Endometrial microvascular endothelial cells (primary cell): Measurements from ENCODE around the gene CALCB. TPM values are rescaled to one million over a fixed set of nuclear protein-coding genes. Genes with fewer than 3 reads are reported as not detected.
"Not testable (repeated sequence)": the region's sequence is repeated elsewhere in the genome, so short reads cannot be mapped to it uniquely, and the experiment has no call there.

Experiments
- in situ Hi-C: cut with HindIII; loops from 2 replicates; pipeline ENCODE4 v1.10.0; 2017; ENCODE audit warnings: low sequenced_read_pairs, low pct_unique_long_range_greater_than_20kb; ENCODE audit errors: inconsistent ontology term
- total RNA-seq: library from RNA; depleted of rRNA; stranded (reverse); fragments of >200 nt; gene quantifications from one replicate; pipeline ENCODE4 v1.2.3, GENCODE V29; 2015; ENCODE audit errors: inconsistent ontology term

CALCB gene, protein sequence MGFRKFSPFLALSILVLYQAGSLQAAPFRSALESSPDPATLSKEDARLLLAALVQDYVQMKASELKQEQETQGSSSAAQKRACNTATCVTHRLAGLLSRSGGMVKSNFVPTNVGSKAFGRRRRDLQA
- total RNA-seq = not detected

DNA sequence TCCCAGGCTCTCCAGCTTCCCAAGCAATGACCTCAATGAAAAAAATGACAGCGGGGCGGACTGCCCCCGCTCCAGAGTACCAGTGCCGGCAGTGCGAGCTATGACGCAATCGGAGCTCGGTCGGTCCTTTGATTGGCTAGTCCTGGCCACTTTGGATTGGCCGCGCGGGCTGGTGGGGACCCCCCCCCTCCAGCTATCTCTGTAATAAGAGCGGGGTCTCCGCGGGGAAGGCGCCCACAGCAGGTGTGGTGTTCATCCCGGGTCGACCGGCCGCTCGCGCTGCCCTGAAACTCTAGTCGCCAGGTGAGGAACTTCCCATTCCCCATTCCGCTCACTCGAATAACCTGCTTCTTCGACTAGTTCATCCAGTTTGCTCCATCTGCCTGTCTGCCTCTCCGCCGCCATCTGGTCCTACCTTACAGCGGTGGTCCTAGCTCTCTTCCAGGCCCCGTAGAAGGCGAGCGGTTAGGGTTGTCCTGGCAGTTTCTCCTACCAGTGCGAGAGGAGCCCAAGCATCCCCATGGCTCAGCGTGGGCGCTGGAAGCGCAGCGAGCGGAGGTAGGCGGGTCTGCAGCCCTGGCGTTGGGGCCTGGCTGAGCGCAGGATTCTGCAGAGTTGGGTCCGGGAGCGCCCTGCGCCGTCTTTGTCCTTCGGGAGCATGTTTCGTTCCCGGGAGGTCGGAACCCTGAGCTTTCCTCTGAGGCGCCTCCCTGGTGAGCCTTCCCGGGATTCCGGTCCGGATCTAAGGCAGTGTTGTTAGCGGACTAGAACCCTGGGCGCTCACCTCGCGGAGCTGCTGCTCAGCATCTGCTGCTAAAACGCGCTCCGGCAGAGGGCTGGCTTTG lies at the start of gene CALCB:
TSS of gene CALCB (plus strand) at position 233 of the 845 bp plus-strand sequence. CDS start 1,126 bp downstream, outside the sequence.
- in situ Hi-C loops = no loop called here

DNA sequence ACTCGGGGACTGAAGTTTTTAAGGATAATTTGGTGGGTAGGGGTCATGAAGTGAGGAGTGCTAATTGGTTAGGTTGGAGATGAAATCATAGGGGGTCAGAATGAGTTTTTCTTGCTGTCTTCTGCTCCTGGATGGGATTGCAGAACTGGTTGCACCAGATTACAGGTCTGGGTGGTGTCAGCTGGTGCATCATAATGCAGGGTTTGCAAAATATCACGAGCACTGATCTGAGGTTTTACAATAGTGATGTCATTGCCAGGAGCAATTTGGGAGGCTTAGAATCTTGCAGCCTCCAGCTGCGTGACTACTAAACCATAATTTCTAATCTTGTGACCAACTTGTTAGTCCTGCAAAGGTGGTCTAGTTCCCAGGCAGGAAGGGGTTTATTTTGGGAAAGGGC lies 46.4 kb upstream of the CALCB start:
- in situ Hi-C loops = no loop called here

DNA sequence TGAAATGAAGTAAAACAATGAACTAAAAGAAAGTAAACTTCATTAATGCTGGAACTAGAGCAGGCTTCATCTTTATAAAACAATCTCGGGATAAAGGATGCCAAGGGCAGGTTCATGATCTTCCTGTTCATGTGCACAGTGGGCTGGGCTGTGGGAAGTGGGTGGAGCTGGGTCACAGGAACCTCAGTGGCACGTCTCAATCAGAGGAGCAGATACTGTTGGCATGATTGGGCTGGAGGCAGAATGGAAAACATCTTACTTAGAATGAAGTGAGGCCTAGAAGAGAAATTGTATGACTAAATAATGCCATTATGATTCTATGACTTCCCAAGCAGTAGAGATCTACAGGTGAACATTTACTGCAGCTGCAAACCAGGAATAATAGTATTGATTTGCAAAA lies 45.4 kb upstream of the CALCB start:
- in situ Hi-C loops = no loop called here

DNA sequence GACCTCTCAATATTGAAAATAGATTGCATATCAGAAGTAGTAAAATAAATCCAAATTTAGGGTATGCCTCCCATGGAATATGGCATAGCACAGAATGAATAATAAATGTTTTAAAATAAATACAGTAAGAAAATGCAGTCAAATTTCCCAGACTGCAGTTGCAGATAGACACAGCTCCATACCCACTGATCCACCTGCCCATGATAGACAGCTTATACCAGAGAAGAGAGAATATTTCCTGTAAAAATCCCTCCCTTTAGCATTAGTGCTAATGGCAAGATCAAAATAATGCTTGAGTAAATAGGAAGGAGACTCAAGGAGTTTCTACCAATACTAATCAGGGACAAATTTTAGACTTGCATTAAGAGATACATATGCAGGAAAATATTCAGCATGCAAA lies 45.0 kb upstream of the CALCB start:
- in situ Hi-C loops = no loop called here

DNA sequence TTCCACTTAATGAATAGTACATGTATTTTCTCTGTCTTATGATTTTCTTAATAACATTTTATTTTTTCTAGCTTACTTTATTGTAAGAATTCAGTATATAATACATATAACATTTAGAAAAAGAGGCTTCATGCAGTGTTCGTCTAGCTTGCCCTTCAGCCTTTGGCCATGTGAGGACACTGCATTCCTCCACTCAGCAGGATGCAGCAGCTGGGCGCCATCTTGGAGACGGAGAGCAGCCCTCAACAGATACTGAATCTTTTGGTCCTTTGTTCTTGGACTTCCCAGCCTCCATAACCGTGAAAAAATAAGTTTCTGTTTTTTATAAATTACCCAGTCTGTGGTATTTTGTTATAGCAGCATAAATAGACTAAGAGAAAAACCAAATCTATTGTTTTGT lies 41.4 kb upstream of the CALCB start:
- in situ Hi-C loops = not testable (repeated sequence)

DNA sequence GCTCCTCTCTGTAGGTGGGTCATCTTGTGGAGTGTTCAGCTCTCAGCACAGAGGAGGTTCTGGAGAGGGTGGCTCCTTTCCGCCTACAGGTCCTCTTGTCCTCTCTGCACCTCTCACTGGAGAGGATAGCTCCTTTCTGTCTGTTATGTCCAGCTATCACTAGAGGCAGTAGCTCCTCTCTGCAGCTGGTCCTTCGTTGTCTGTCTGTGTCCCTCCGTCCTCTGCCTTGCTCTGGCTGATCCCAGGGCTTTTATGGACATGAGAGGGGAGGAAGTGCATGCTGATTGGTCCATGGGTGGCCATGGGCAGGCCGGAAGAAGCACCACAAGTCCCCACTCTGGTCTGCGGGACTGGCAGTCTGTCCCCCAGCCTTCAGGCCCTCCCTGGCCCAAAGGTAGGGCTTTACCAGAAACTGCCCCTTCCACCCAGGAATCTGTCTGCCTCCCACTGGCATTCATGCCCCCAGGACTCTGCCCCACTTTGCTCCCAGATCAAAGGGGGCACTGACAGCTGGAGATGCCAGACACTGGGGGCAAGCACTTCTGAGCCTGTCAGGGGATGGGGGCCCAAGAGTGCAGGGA lies 38.6 kb upstream of the CALCB start:
- in situ Hi-C loops = no loop called here

DNA sequence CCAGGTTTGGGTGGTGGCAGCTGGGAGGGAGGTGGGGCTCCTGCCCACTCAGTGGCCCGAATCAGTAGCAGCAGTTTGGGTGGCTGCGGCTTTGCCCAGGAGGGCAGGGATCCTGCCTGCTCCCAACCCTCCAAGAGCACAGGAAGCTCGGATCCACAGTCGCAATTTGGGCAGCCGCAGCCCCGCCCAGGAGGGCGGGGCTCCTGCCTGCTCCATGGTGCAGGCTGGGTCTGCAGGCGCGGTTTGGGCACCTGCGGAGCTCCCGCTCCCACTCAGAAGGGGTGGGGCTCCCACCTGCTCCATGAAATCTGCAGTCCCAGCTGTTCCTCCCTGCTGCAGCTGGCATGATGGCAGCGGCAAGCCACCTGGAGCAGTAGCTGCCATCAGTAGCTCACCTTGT lies 38.1 kb upstream of the CALCB start:
- in situ Hi-C loops = no loop called here

DNA sequence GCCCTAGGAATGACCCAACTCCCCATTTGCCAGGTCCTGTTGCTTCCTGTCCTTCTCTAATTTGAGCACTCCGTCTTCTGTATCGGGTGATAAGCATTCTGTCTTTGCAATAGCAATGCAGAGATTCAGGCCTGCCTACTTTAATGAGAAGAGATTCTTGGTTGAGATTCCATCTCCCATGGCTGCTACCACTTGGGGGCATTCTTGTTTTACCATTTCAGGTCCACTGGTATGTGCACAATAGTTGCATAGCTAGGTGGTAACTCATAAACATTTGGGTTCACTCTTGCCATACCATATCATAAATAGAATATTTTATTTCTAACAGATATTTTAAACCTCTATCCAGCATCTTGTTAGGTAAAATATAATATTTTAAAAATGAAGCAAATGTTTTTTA lies 34.4 kb upstream of the CALCB start:
- in situ Hi-C loops = no loop called here

DNA sequence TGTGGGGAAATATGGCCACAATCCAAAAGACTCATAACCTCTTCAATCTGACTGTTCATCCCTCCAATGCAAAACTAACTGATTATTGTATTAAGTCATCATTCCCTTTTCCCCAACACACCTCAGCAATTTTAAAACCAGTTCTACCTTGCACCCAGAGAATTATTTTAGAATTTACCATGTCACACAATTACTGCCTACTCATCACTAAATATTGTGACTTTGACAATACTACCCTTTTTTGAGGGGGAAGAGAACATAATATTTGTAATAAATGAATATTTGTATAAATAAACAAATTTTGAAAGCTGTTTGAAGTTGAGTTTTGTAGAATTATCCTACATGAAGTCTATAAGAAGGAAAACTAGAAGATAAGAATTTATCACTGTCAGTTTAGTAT lies 28.2 kb upstream of the CALCB start:
- in situ Hi-C loops = no loop called here

DNA sequence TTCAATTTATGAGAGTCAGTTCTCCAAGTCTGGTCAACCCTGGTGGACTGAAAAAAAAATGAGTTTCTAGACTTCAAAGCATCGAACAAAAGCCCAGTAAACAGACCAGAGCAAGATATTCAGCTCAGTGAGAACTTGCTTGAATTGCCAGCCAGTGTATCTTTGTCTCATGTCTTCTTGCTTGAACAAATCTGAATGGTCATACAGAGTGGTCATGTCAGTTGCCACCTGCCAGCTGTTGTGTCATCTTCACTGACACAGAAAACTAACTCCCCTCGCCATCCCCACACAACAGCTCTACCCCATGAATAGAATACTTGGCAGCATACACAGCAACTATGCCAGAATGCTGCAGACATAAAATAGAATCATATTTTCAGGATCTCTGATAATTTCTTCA lies 27.5 kb upstream of the CALCB start:
- in situ Hi-C loops = no loop called here

DNA sequence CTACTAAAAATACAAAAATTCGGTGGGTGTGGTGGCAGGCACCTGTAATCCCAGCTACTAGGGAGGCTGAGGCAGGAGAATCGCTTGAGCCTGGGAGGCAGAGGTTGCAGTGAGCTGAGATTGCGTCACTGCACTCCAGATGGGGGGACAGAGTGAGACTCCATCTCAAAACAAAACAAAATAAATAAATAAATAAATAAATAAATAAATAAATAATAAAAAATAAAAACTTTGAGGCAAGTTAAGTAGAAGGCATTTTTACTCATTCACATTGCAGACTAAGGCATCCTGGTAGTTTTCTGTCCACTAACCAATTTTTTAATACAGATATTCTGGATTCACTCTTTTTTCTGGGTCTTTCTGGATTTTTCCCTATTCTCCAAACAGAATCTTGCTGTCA lies 26.7 kb upstream of the CALCB start:
- in situ Hi-C loops = not testable (repeated sequence)

DNA sequence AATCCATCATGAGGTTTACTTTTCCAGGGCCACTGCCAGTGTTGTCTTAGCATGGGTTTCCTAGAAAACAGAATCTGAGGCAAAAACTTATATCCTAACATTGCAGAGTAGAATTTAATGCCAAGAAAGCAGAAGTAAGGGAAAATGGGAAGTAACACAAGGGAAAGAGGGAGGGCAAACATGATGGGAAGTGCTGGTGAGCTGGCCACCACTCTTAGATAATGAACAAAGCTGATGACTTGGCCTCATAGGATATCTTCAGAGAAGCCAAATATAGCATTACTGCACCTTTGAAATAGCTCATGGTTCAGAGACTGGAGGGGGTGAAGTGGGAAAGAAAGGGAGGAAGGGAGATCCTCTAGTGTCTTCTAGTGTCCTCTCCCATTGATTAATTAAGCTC lies 24.8 kb upstream of the CALCB start:
- in situ Hi-C loops = no loop called here

DNA sequence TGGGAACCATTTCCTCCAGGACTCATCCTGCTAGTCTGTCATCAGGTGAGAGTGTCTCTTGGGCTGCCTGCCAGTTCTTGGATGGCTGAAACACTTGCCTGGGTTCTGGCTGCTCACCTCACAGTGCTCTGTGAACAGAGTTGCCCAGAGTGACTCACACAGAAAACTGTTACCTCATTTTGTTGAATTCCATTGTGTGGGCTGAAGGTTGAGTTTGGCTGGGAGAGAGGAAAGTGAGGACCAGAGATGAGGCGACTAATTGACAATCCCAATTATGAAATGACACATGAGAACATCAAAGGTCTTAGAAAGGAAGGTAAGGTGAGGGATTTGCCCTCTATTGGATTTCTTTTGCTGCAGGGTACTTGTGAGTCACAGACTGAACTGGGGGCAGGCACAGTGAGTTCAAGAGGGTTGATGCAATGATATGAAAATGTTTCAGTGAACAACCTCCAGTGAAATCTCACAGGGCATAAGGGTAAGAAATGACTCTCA lies 20.2 kb upstream of the CALCB start:
- in situ Hi-C loops = no loop called here

DNA sequence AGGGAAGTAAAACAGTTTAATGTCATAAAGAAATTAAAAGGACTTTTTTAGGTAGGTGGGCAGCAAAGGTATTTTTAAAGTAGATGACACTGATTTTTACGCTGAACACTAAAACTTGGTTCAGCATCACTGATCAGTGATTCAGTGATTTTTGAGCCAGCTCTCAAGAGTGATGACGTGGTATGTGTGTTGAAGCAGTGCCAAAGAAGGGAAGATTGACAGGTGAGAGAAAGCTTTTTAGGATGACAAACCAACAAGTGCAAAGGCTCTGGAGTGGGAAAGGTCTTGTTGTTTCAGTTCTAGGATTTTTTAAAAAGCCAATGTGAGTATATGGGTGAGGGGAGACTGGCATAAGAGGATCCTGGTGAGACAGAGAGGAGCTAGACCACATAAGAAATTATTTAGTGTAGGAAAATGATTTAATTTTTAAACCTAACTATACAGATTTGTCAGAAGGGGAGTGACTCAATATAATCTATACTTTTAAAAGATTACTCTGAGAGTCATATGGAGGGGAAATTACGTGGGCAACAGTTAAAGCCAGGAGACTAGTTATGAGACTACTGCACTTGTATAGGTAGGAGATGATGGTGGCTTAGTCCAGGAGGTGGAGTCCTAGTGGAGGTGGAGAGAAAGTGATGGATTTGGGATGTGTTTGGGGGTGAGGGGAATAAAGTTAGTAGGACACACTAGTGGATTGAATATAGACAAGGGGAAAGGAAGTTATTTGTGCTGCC lies 17.6 kb upstream of the CALCB start:
- in situ Hi-C loops = no loop called here

DNA sequence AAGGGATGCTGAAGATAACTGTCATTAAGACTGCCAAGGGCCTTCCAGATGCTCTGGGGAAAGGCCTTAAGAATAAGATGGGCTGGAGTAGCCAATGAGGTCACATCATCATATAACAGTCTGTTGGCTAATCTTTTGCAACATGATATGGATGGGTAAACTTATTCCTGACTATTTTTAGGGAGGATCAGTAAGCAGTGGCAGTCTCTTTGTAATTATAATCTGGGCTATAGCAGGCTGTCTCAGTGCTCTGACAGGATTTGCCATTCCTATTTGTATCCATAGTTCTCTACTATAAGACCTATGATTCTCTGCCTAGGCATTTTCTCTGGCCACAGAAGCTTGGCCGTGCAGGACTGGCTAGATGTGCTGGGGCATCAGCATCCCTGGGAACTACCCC lies 16.1 kb upstream of the CALCB start:
- in situ Hi-C loops = no loop called here

DNA sequence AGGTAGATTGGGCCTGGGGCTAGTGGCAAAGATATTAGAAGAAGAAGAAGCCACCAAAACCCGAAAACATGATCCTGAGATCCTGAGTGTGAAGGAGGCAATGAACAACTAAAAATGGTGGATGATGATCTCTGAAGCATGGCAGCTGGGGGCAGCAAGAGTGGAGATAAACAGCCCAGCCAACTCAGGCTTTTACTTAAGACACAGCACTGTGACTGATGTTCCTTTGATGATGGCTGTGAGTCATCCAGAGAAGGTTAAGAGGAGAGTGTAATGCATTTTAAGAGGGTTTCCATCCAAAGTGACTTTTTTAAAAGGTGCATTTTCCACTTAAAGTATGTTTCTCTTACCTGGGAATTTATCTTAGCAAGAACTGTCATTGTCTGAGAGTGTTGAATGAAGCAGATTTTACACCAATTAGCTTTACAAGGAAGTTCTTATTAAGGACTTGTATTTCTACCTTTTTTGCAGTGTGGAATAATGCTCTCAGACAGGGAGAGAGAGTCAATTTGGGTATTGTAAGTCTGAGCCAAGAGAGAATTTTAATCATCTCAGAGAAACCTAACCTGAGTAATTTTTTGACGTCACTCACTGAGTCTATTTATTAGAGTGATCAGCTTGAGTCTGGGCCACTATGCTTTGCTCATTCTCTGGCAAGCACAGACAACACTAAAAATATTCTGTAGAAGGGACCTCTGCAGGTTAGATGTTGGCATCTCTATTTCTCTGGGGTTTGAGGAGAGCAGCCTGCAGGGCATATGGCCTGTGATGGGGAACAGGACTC lies 14.1 kb upstream of the CALCB start:
- in situ Hi-C loops = no loop called here

DNA sequence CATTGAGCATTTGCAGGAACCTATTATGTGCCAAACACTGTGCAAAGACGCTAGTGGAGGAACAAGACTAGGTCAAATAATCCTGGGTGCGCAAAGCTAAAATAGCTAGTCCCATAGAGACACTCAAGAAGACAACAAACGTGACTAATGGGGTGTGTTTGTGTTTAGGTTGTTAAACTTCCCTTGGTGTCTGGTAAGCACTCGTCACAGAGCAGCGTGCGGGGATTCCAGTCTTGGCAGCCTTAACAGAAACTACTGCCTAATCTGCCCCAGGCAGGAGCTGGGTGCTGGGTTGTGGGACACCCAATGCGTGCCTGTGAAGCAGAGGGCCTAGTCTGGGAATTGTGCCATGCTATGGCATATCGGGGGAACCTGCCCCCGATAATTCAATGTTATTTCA lies 10.8 kb upstream of the CALCB start:
- in situ Hi-C loops = no loop called here

DNA sequence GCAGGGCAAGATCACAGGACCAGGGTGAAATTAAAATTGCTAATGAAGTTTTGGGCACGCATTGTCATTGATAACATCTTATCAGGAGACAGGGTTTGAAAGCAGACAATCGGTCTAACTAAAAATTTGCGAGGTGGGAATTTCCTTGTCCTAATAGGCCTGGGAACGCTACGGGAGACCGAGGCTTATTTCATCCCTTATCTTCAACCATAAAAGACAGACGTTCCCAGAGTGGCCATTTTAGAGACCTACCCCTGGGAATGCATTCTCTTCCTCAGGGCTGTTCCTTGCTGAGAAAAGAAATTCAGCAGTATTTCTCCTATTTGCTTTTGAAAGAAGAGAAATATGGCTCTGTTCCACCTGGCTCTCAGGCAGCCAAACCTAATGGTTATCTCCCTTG lies 3.6 kb upstream of the CALCB start:
- in situ Hi-C loops = not testable (repeated sequence)
